Measurements from ENCODE around the gene ARSK. TPM values are rescaled to one million over a fixed set of nuclear protein-coding genes. Genes with fewer than 3 reads are reported as not detected.

ARSK gene
- total and polyA plus RNA-seq, 10 of the 15 experiments (the other 5 are each of a cell fraction or from before 2014, with no cell fraction given) = 1.6 to 9.5 (median 5.8) TPM

GRCh38 chr5:95591490-95591901 lies 36.6 kb downstream of the ARSK start:
- Histone ChIP-seq H3K27me3 (replicated peaks in 1 of 2; ENCODE audit: control insufficient read depth in 2 of 2, insufficient read depth in 2 of 2, low read length in 1 of 2) (no peaks in the 10 kb centered on the region), H4K20me1 (ENCODE audit: control insufficient read depth, insufficient read depth) (no peaks in the 10 kb centered on the region), H3K27ac (ENCODE audit: control insufficient read depth, insufficient read depth) (no peak overlapping the region), H3K4me2 (ENCODE audit: control insufficient read depth, insufficient read depth) (no peak overlapping the region), H3K79me2 (ENCODE audit: control insufficient read depth, insufficient read depth, low read length) (no peaks in the 10 kb centered on the region), H3K4me1 (ENCODE audit: control insufficient read depth, insufficient read depth, low read length) (peaks cover 10% of the 10 kb centered on the region), H3K9ac (ENCODE audit: control insufficient read depth, insufficient read depth, low read length) (no peak overlapping the region), H2AFZ (ENCODE audit: control insufficient read depth, low read depth, low read length) (no peak overlapping the region), H3K9me3 (replicated peaks; ENCODE audit: control insufficient read depth, insufficient read depth, low read length) (no peaks in the 10 kb centered on the region), H3K4me3 (no peak overlapping the region), H3K36me3 (ENCODE audit: control insufficient read depth in 2 of 2, insufficient read depth in 2 of 2, low read length in 1 of 2) (no peaks in the 10 kb centered on the region)
- ChIA-PET POLR2A (no interaction called here), CTCF (interaction anchor here (0.5 kb wide), 1 partner anchor 309 kb away, joined by 3 read pairs; no protein-coding TSS in a partner anchor), RAD21 (ENCODE audit: unreplicated experiment) (no interaction called here), SMC1A (ENCODE audit: uncharacterized antibody, unreplicated experiment) (no interaction called here)
- ATAC-seq = peak; percentile 91
- no peak for DNase-seq (ENCODE audit: low read depth, low spot score)
- in situ Hi-C loops (cut with MboI) = no loop called here
- no TSS peak for BruUV-seq (replicated peaks)
- FAIRE-seq = no peak
- intact Hi-C loops (cut with micrococcal nuclease; ENCODE audit: unreplicated experiment) = no loop called here
- 80% methylated on average over 5 of the region's 5 CpGs for WGBS (ENCODE audit: insufficient coverage, insufficient replicate concordance, low lambda C conversion rate, missing lambda C conversion rate)
- TF ChIP-seq MLLT1 (IDR thresholded peaks at IDR 0.05) (no peak), DPF2 (IDR thresholded peaks at IDR 0.05) (no peak), FOS (IDR thresholded peaks at IDR 0.05; ENCODE audit: borderline replicate concordance, extremely low read depth, insufficient read length) (no peak), ZNF592 (IDR thresholded peaks at IDR 0.05) (no peak), NRF1 (conservative IDR thresholded peaks at IDR 0.05; ENCODE audit: low read depth, low read length) (no peak), ZNF384 (IDR thresholded peaks at IDR 0.05; ENCODE audit: borderline replicate concordance, low read depth, low read length) (no peak), RAD51 (IDR thresholded peaks at IDR 0.05) (no peak), BCLAF1 (IDR thresholded peaks at IDR 0.05) (no peak), YY1 (IDR thresholded peaks at IDR 0.05; ENCODE audit: low read depth, low read length) (no peak), CEBPB (IDR thresholded peaks at IDR 0.05; ENCODE audit: borderline replicate concordance in 1 of 2, low read depth in 2 of 2, low read length in 2 of 2) (no peak), USF2 (IDR thresholded peaks at IDR 0.05; ENCODE audit: borderline replicate concordance, low read depth, low read length) (no peak), CBX3 (IDR thresholded peaks at IDR 0.05; ENCODE audit: borderline replicate concordance, low read depth) (no peak), IRF4 (IDR thresholded peaks at IDR 0.05; ENCODE audit: low read depth, low read length) (peak; percentile 56; the same call in 1 of the 2 replicates), SIN3A (IDR thresholded peaks at IDR 0.05; ENCODE audit: low read depth, low read length) (no peak)

Data from GM12878 (cell line).